NCI-H446 treated with DMSO at 0.1 percent for 48 hours (cell line): ENCODE measurements around the gene ARL2BP.
"Not testable (repeated sequence)": the region's sequence is repeated elsewhere in the genome, so short reads cannot be mapped to it uniquely, and the experiment has no call there.

Experiments used
- DNase-seq: peaks from one replicate; lab custom pipeline; 2025; lab: John Stamatoyannopoulos, UW

The ARL2BP gene

GRCh38 chr16:57244767-57245471 is at the start of gene ARL2BP:
Gene ARL2BP (plus strand): TSS chr16:57245259. CDS start chr16:57245368, 109 bp downstream.
- DNase-seq, result peak; percentile 72

- no peak for DNase-seq
These were observed 48.8 kb upstream of the ARL2BP start for GRCh38 chr16:57196286-57196685.

- DNase-seq, result no peak
These were observed 48.3 kb upstream of the ARL2BP start for GRCh38 chr16:57196753-57197152.

- not testable (repeated sequence) for DNase-seq
These were observed 44.7 kb upstream of the ARL2BP start for GRCh38 chr16:57200321-57200720.

- not testable (repeated sequence) for DNase-seq
These were observed 44.1 kb upstream of the ARL2BP start for GRCh38 chr16:57200926-57201325.

- no peak for DNase-seq
These were observed 42.8 kb upstream of the ARL2BP start for GRCh38 chr16:57202095-57202886.

GRCh38 chr16:57203451-57203850 is 41.6 kb upstream of the ARL2BP start:
- DNase-seq, result no peak

GRCh38 chr16:57204675-57205074 is 40.4 kb upstream of the ARL2BP start:
- no peak for DNase-seq

- no peak for DNase-seq
These were observed 36.1 kb upstream of the ARL2BP start for GRCh38 chr16:57208926-57209325.

GRCh38 chr16:57209780-57210179 is 35.3 kb upstream of the ARL2BP start:
- no peak for DNase-seq

- DNase-seq, result no peak
These were observed 31.6 kb upstream of the ARL2BP start for GRCh38 chr16:57213462-57213861.

- DNase-seq, result no peak
These were observed 28.1 kb upstream of the ARL2BP start for GRCh38 chr16:57216968-57217367.

GRCh38 chr16:57223057-57223456 is 22.0 kb upstream of the ARL2BP start:
- no peak for DNase-seq

GRCh38 chr16:57224651-57225335 is 20.3 kb upstream of the ARL2BP start:
- no peak for DNase-seq

GRCh38 chr16:57225978-57226377 is 19.1 kb upstream of the ARL2BP start:
- no peak for DNase-seq

GRCh38 chr16:57226701-57227621 is 18.1 kb upstream of the ARL2BP start:
- DNase-seq, result no peak

- DNase-seq, result no peak
These were observed 16.0 kb upstream of the ARL2BP start for GRCh38 chr16:57229079-57229478.

GRCh38 chr16:57231821-57232350 is 13.2 kb upstream of the ARL2BP start:
- DNase-seq, result no peak

- DNase-seq, result no peak
These were observed 10.9 kb upstream of the ARL2BP start for GRCh38 chr16:57233944-57234706.

GRCh38 chr16:57234707-57235092 is 10.4 kb upstream of the ARL2BP start:
- DNase-seq, result no peak
